Uterus (tissue), 2 donors: ENCODE results near the gene ORC5.

Experiments
- CTCF ChIP-seq, 4 experiments: fragments of 200-600 bp in 2 of 4; fragments of 450-650 bp in 2 of 4; sonication (generic) in 2 of 4; IDR thresholded peaks; one replicate each; pipeline ENCODE4 v1.5.1; 2016 to 2019; ENCODE audit warnings: antibody characterized with exemption in 4 of 4, mild to moderate bottlenecking in 2 of 4, moderate library complexity in 1 of 4
- POLR2A ChIP-seq, 2 donors: fragments of 450-650 bp; IDR thresholded peaks; one replicate each; pipeline ENCODE4 v1.6.1; 2016; ENCODE audit warnings: antibody characterized with exemption in 2 of 2, mild to moderate bottlenecking in 1 of 2, moderate library complexity in 1 of 2

GRCh38 chr7:104127204-104127603 lies 80.6 kb downstream of the ORC5 start:
- TF ChIP-seq CTCF (IDR thresholded peaks at IDR 0.05) (no peak), POLR2A (IDR thresholded peaks at IDR 0.05) (no peak)
